NCI-H2227 (cell line): ENCODE measurements around the gene KAT6B.

Source experiments
- DNase-seq: peaks from one replicate; lab custom pipeline; 2025; ENCODE audit not compliant: unreplicated experiment; lab: John Stamatoyannopoulos, UW

KAT6B gene

DNA sequence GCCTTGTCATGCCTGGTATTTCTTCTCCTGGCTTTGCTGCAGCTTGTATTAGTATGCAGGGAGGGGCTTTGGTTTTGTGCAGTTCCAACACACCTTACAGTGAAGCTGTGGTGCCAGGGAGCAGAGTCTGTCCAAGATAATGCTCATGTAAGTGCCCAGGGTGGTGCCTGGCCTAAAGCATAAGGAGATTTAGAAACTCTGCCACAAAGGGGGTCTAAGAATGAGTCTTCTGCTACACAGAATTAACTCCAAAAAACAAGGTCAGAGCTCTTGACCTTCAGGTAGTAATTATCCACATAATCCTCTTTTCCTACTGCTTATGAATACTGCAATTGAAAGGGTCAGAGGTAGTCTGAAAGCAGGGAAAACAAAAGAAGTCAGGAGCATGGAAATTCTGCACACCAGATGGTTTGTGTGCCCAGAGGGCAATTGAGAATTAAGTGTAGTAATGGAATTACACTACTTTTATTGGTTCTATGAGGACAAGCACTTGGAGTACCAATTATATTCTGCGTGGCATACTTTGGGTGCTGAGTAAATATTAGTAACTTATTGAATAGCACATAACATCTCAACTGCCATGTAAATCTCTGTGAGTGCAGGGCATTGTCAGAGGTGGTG, 121.5 kb downstream of the KAT6B start:
- DNase-seq = peak; percentile 47

DNA sequence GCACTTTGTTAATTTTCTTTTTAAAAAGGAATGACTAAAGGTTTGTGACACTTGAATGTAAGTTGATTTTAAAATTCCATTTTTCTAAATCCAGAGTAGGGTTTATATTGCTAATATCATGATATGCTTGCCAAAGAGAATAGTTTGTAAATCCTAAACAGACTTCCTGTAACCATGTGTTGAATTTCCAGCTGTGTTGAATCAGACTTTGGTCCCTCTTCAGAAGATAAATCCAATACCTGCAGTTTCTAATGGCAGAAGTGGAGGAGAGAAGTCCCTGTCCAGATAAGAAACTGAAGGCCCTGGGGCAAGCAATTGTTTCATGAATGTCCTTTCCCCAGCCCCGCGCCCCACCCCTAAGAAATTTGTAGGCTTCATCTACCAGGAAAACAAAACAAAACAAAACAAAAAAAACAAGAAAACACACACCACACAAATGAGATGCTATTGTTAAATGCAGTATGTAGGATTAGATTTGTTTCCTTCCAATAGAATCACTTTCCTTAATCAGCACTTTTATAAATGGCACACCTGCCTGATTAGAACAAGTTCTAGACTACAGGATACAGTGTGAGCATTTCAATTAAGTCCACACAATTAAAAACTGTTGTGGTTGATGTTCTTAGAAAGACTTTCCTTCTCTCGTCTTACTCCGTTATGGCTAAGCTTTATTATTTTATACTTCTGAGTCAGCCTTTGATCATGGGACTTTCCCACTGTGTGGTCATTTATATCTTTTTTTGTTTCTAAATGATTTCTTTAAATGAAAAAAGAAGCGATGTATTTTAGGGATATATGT, 122.8 kb downstream of the KAT6B start:
- DNase-seq = no peak

DNA sequence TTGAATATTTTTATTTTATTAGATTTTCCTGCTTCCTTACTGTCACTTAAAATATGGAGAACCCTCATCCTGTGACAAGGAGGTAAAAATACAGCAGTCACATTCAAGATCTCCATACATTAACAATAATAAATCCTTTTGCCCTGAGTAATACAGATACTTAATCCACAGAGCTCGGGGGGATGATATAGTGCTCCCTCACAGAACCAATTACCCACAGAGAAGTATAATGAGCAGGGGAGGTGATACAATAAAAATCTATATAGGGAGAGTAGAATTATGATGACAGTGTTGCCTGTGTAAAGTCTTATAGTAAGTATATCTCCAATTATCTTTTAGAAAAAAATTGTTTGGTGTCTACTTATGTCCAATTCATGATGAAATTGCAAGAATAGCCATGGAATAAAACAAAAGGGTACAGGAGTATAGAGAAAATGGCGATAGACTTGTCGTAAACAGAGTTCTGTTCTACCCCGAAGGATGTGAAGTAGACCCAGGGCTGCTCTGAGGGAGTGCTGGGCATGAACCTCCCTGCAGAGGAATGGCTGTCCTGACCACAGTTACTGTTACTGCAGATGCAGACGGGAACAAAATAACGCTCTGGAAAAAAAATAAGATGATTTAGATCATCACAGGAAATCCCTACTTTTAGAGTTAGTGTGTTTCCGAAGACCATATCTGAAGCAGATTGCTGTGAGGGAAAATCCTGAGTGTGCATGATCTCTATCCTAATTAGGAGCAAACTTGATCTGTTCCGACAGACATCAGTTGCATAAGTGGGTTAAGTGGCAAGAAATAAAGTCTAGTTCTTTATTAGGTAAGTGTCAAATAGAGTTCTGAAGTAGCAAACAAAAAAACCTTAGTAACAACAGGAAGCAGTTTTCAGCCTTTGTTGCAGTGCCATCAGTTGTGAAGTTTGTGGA, 123.7 kb downstream of the KAT6B start:
- no peak for DNase-seq

DNA sequence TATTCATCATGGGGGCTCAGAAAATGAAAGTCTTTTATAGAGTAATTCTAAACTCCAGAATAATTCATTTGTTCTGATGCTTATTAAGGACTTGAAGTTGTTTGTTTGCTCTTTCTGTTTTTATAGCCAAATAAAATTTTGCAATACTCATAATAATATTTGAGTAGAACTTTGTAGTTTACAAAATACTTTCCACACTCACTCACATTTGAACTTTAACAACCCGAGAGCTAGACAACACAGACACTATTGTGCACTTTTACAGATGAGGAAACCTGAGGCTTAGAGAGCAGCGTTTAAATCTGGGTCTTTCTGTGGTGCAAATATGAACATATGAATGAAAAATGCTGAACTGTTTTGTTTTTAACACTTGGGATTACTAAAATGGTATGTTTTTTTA, 126.8 kb downstream of the KAT6B start:
- DNase-seq = no peak

DNA sequence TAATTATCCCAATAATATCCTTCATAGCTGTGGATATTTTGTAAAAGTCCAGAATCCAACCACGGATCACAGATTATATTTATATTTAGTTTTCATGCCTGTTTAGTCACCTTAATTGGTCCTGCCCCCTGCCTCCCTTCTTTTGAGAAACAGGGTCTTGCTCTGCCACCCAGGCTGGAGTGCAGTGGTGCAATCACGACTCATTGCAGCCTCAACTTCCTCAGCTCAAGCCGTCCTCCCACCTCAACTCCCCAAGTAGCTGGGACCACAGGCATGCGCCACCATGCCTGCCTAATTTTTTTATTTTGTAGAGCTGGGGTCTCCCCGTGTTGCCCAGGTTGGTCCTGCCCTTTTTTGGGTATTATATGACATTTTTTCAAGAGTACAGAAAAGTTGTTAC, 129.4 kb downstream of the KAT6B start:
- DNase-seq = no peak

DNA sequence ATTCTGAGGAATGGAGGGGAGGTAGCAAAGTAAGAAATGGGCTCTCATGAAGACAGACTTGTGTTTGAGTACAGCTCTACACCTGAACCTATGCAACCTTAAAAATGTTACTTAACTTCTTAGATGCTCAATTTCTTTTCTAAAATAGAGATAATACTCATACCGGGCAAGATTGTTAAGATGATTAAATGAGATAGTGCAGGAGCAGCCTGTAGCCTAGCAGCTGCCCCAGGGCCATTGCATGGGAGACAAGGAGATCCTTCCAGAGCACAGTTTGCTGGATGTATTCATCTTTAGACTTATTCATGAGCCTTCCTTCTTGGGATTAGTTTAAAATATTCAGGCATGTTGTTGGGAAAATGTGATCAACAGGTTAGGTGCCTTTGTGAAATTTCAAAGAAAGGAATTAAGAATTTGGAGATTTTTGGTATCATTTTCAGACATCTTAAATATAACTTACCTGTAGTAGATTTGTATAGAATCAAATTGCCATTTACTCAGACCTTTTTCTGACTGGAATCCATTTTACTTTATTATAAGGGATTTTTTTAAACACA, 130.2 kb downstream of the KAT6B start:
- no peak for DNase-seq

DNA sequence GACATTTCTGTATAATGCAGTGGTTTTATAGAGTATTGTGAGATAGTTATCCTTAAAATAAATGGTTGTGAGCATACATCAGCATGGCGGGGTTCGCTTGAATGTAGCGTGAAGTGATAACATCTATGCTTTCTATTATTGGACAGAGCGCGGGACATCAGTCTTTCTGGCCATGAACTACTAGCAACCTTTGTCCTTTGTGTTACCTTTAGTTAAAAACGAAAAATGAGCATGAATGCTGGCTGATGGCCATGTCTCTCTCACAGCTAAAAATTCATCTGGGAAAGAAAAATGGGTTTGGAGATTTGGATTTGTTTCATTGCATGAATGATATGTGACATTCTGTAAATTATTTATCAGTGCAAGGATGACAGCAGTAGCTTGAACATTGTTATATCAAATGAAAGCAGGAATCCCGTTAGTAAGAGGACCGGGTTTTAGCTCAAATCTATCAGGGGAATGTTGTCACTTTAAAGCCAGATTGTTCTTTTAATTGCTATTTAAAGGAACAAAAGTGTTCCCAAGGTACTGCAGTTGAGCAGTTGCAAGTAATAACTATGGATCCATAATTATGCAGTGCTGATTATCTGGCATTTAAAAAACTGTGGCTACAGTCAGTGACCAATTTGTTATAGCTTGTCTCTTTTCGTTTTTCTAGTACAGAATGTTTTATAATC, 131.0 kb downstream of the KAT6B start:
- DNase-seq = no peak

DNA sequence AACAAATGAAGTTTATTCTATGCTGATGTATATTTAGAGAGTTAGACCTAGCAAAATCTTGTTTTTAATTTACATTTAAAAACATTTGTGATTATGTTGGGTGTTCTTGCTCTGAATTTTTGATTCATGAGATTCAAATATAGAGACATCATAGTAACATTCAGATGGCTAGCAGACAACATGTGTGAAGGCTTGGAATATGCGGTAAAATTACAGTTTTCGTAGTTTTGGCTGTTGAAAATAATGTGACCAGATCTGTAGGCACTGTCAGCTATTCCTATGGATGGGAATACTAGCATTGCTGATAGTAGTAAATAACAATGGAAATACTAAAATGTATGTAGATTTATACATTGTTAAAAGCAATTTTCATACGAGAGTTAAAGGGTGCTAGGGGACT, 131.9 kb downstream of the KAT6B start:
- no peak for DNase-seq

DNA sequence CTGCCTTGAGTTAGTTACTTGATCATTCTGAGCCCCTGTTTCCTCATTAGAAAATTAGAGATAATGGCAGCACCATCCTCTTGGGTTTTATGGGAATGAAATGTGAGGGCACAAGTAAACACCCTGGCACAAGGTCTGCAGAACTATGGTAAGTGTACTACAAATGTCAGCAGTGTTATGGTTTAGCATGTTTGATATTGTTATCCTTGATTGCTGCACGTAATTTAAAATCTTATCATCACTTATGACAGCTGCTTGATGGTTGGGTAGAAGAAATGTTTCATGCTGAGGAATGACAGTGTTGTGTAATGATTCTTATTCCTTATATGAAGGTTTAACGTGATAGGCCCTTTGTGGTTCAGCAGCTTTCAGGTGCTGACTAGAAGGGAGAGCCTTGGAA, 134.3 kb downstream of the KAT6B start:
- no peak for DNase-seq

DNA sequence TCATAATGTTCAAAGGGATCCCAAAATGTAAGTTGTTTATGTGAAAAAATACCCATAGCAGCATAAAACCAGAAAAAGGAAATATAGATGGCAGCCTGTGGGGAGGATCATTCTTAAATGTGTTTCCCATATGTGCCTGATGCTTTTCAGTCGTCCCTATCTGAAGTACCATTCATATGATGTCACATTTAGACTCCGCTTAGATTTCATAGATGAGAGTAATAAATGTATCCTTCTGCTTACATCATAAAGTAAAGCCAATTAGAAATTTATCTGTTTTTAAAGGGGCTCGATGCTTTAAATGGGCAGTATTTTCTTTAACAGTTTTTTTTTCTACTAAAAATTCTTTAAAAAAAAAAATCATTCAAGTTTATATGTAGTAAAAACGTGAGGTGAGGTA, 136.1 kb downstream of the KAT6B start:
- no peak for DNase-seq

DNA sequence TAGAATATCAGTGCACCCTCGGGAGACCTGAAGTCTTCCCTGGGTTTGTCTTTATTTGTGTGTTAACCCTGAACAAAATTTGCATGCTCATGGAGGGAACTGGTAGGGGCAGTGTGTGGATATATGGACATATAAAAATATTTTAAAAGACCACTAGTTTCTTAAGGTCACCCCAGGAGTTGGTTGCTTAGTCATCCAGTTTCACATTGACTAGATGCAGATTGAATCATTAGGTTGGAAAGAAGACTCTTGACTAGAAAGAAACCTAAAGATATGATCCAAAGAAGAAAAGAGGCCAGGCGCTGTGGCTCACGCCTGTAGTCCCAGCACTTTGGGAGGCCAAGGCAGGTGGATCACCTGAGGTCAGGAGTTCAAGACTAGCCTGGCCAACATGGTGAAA, 137.1 kb downstream of the KAT6B start:
- DNase-seq = no peak

DNA sequence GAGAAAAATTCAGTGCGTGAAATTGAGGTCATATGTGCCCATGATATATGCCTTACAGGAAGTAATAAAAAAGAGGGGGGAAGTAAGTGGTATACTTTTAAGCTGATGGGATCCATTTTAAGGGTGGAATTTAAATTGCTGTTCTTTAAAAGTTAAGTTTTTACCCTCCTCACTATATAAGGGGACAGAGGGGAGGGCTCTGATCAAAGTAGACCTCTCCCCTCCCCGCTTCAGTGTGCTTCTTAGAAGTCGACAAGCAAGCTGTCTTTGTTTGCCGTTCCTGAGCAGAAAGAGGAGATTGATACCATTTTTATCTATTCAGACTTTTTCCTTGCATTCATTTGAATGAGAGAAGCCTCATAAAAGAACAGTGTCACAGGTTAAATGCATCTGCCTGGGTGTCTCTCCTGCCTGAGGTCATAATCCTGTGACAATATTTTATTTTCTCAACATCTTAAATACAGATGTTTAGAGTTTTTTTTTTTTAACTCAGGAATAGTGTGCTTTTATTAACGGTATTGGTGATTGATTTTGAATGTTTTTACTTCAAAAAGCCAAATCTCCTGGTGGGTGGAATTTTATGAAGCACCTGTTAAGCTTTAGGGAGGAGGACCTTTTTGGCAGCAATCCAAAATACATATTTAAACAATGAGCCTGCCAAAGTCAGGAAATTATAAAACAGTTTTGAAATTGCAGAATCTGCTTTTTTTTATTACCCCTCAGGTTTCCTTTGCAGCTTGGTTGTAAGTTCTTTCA, 141.7 kb downstream of the KAT6B start:
- peak; percentile 34 for DNase-seq

DNA sequence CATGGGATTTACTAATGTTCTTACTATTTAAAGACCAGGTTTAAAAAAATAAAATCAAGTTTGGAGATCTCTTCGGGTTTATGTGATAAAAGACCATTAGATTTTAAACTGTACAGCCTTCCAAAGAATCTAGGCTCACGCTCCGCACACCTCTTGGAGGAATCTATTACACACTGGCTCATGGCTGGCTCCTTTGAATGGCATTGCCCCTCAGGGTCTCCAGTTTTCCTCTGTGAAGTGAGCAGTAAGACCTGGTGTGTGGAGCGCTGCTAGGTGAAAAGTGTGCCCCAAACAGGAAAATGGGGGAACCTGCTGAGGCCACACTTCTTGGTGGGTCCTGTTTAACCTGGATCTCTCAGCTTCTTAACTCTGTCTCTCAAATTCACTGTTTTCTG, 142.3 kb downstream of the KAT6B start:
- peak; percentile 6 for DNase-seq

DNA sequence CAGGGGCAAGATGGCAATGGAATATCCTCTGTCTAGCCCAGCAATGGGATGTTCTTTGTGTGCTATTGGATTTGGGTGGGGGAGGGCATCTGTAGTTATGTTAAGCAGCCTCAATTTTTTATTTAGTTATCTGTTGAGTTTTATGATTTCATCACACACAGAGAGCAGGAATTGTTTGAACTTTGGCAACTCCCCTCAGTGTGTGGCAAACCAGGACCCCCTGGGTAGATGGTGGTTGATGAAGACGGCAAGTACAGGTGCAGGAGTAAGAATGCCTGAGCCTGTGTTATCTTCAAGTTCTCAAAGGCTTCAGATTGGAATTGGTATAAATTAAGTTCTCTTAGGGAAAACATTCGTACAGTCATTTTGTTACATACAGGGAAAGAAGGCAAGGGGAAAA, 142.7 kb downstream of the KAT6B start:
- DNase-seq = no peak

DNA sequence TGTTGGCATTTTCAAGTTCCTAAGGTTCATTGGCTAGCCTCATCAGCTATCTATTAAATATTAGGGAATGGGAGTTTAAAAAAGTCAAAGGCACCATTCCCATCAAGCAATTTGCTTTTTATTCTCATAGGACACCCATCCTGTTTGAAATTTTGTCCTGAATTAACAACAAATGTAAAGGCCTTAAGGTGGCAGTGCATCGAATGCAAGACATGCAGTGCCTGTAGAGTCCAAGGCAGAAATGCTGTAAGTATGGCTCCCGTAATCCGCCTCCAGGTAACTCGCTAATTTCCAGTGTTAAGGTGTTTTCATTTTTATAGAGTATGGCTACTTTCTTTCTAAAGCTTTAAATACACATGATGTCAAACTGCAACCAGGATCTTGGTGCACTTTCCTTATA, 143.1 kb downstream of the KAT6B start:
- no peak for DNase-seq

DNA sequence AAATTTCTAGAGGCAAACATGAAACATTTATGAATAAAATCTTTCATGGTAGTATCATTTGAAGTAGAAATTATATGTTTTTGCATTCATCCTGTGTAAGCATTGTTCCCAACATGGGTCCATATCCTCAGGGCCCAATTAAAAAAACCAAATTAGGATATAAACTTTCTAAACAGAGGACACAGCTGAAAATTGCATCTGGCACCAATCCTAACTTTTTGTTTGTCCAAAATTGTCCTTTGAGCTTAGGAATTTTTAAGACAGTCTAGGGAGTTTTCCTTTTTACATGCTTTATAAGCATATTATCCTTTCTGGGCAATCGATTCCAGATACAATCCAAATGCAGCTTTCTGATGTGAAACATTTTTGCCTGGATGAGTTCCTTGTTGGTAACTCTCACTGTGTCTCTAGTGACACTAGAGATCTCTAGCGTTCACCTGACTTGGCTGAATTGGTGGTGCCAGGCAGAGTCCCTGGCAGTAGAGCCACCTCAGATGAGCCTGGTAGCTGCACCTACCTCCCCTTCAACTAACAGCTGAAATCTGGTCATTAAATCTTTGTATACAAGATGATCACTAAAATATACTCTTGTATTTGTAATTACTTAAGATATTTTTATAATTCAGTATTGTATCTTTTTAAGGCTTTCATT, 147.5 kb downstream of the KAT6B start:
- no peak for DNase-seq

DNA sequence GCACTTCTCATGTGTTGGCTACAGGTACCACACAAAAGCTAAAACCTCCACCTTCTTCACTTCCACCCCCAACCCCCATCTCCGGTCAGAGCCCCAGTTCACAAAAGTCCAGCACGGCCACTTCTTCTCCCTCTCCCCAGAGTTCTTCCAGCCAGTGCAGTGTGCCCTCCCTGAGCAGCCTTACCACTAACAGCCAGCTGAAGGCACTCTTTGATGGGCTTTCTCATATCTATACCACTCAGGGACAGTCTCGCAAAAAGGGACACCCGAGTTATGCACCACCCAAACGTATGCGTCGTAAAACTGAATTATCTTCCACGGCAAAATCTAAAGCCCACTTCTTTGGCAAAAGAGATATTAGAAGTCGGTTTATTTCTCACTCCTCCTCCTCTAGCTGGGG, 149.4 kb downstream of the KAT6B start:
- no peak for DNase-seq

DNA sequence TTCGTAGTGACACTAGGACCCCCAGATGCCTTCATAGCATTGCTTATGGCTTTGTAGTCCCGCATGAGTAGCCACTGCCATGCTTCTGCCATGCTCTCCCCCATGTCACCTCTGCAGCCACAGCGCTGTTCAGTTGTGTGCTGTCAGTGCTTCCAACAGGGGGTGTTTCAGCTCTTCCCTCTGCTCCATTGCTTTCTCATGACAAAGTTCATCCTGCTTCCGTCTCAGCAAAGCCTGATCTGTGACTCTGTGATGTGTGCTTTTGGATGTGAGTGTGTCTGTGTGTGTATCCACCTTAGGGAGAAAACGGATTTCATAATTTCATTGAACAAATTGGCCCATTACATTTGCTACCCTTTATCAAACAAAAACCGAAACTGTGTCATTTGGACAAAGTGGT, 150.2 kb downstream of the KAT6B start:
- DNase-seq = no peak

DNA sequence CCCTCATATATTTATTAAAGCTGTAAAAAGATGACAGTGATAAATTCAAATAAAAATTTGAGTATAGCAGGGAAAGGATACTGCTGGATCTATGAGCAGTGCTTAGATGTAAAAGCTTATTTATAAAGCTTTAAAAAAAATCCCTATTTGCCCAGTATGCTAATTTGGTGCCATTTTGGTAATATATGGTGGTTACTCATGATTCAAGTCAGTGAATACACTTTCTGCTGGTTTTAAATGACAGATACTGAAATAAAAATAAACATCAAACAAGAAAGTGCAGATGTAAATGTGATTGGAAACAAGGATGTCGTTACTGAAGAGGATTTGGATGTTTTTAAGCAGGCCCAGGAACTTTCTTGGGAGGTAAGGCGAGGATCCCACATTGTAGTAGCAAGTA, 150.7 kb downstream of the KAT6B start:
- DNase-seq = no peak
